ENCODE measurements around the gene STK40.
A peak's percentile ranks its signal among the peaks of the same experiment; 100 is the strongest.

The STK40 gene

GRCh38 chr1:36411674-36412648, 26.2 kb upstream of the STK40 start:
- Histone ChIP-seq H3K27ac (ENCODE audit: low read depth, low read length) (no peak overlapping the region), H3K27me3 (ENCODE audit: control insufficient read depth, insufficient read depth, low read length) (no peaks in the 10 kb centered on the region), H3K4me1 (ENCODE audit: control insufficient read depth, insufficient read depth, low read length) (no peaks in the 10 kb centered on the region), H3K9ac (ENCODE audit: low read length) (no peak overlapping the region), H3K4me3 (ENCODE audit: low read length) (no peak overlapping the region), H3K36me3 (ENCODE audit: control insufficient read depth, insufficient read depth, low read length) (no peaks in the 10 kb centered on the region)

GRCh38 chr1:36408479-36408878, 22.8 kb upstream of the STK40 start:
- H3K27ac ChIP-seq (ENCODE audit: low read depth, low read length) = no peak overlapping the region
- H3K36me3 ChIP-seq (ENCODE audit: control insufficient read depth, insufficient read depth, low read length) = no peaks in the 10 kb centered on the region
- H3K27me3 ChIP-seq (ENCODE audit: control insufficient read depth, insufficient read depth, low read length) = no peaks in the 10 kb centered on the region
- H3K4me1 ChIP-seq (ENCODE audit: control insufficient read depth, insufficient read depth, low read length) = no peaks in the 10 kb centered on the region
- no peak overlapping the region for H3K9ac ChIP-seq (ENCODE audit: low read length)
- H3K4me3 ChIP-seq (ENCODE audit: low read length) = no peak overlapping the region

- H3K27ac ChIP-seq (ENCODE audit: low read depth, low read length) = no peak overlapping the region
- no peak overlapping the region for H3K4me3 ChIP-seq (ENCODE audit: low read length)
- H3K4me1 ChIP-seq (ENCODE audit: control insufficient read depth, insufficient read depth, low read length) = no peaks in the 10 kb centered on the region
- no peaks in the 10 kb centered on the region for H3K36me3 ChIP-seq (ENCODE audit: control insufficient read depth, insufficient read depth, low read length)
- no peak overlapping the region for H3K9ac ChIP-seq (ENCODE audit: low read length)
- no peaks in the 10 kb centered on the region for H3K27me3 ChIP-seq (ENCODE audit: control insufficient read depth, insufficient read depth, low read length)
Observed at GRCh38 chr1:36406440-36406839, 20.7 kb upstream of the STK40 start.

- no peaks in the 10 kb centered on the region for H3K36me3 ChIP-seq (ENCODE audit: control insufficient read depth, insufficient read depth, low read length)
Observed at GRCh38 chr1:36402504-36402890, 16.8 kb upstream of the STK40 start.

GRCh38 chr1:36401602-36402503, 16.1 kb upstream of the STK40 start:
- H3K4me1 ChIP-seq (ENCODE audit: control insufficient read depth, insufficient read depth, low read length) = no peaks in the 10 kb centered on the region
- no peaks in the 10 kb centered on the region for H3K36me3 ChIP-seq (ENCODE audit: control insufficient read depth, insufficient read depth, low read length)
- H3K9ac ChIP-seq (ENCODE audit: low read length) = no peak overlapping the region
- H3K27ac ChIP-seq (ENCODE audit: low read depth, low read length) = no peak overlapping the region
- peak overlapping the region; percentile 33 for H3K4me3 ChIP-seq (ENCODE audit: low read length)
- H3K27me3 ChIP-seq (ENCODE audit: control insufficient read depth, insufficient read depth, low read length) = no peaks in the 10 kb centered on the region

More at GRCh38 chr1:36402504-36402890, 16.8 kb upstream of the STK40 start:
- H3K9ac ChIP-seq (ENCODE audit: low read length) = no peak overlapping the region
- no peaks in the 10 kb centered on the region for H3K27me3 ChIP-seq (ENCODE audit: control insufficient read depth, insufficient read depth, low read length)
- no peak overlapping the region for H3K4me3 ChIP-seq (ENCODE audit: low read length)
- H3K4me1 ChIP-seq (ENCODE audit: control insufficient read depth, insufficient read depth, low read length) = no peaks in the 10 kb centered on the region
- H3K27ac ChIP-seq (ENCODE audit: low read depth, low read length) = no peak overlapping the region

- Histone ChIP-seq H3K4me1 (ENCODE audit: control insufficient read depth, insufficient read depth, low read length) (no peaks in the 10 kb centered on the region), H3K36me3 (ENCODE audit: control insufficient read depth, insufficient read depth, low read length) (no peaks in the 10 kb centered on the region), H3K9ac (ENCODE audit: low read length) (no peak overlapping the region), H3K27me3 (ENCODE audit: control insufficient read depth, insufficient read depth, low read length) (no peaks in the 10 kb centered on the region), H3K27ac (ENCODE audit: low read depth, low read length) (no peak overlapping the region), H3K4me3 (ENCODE audit: low read length) (peak overlapping the region; percentile 33)
Observed at GRCh38 chr1:36400825-36401601, 15.3 kb upstream of the STK40 start.

GRCh38 chr1:36400514-36400824, 14.7 kb upstream of the STK40 start:
- no peak overlapping the region for H3K27ac ChIP-seq (ENCODE audit: low read depth, low read length)
- no peak overlapping the region for H3K9ac ChIP-seq (ENCODE audit: low read length)
- no peaks in the 10 kb centered on the region for H3K27me3 ChIP-seq (ENCODE audit: control insufficient read depth, insufficient read depth, low read length)
- no peaks in the 10 kb centered on the region for H3K4me1 ChIP-seq (ENCODE audit: control insufficient read depth, insufficient read depth, low read length)
- H3K36me3 ChIP-seq (ENCODE audit: control insufficient read depth, insufficient read depth, low read length) = no peaks in the 10 kb centered on the region
- H3K4me3 ChIP-seq (ENCODE audit: low read length) = no peak overlapping the region

- Histone ChIP-seq H3K27ac (ENCODE audit: low read depth, low read length) (no peak overlapping the region), H3K4me3 (ENCODE audit: low read length) (no peak overlapping the region)
Observed at GRCh38 chr1:36398370-36398977, 12.8 kb upstream of the STK40 start.

GRCh38 chr1:36397378-36398230, 11.9 kb upstream of the STK40 start, which contains the start of gene LSM10:
Gene LSM10 (minus strand): TSS chr1:36397908. CDS start chr1:36394129, 3,779 bp downstream.
- H3K9ac ChIP-seq (ENCODE audit: low read length) = peak within 1 kb of the TSS; percentile 79

More at GRCh38 chr1:36398370-36398977, 12.8 kb upstream of the STK40 start:
- H3K27me3 ChIP-seq (ENCODE audit: control insufficient read depth, insufficient read depth, low read length) = no peaks in the 10 kb centered on the region
- H3K4me1 ChIP-seq (ENCODE audit: control insufficient read depth, insufficient read depth, low read length) = no peaks in the 10 kb centered on the region
- peaks cover 7% of the 10 kb centered on the region for H3K36me3 ChIP-seq (ENCODE audit: control insufficient read depth, insufficient read depth, low read length)
- H3K9ac ChIP-seq (ENCODE audit: low read length) = no peak overlapping the region

GRCh38 chr1:36397083-36397377, 11.3 kb upstream of the STK40 start:
- peaks cover 12% of the 10 kb centered on the region for H3K36me3 ChIP-seq (ENCODE audit: control insufficient read depth, insufficient read depth, low read length)
- H3K4me1 ChIP-seq (ENCODE audit: control insufficient read depth, insufficient read depth, low read length) = no peaks in the 10 kb centered on the region
- H3K9ac ChIP-seq (ENCODE audit: low read length) = peak overlapping the region; percentile 79
- H3K27ac ChIP-seq (ENCODE audit: low read depth, low read length) = peak overlapping the region; percentile 87
- peak overlapping the region; percentile 65 for H3K4me3 ChIP-seq (ENCODE audit: low read length)
- no peaks in the 10 kb centered on the region for H3K27me3 ChIP-seq (ENCODE audit: control insufficient read depth, insufficient read depth, low read length)

More at GRCh38 chr1:36397378-36398230, 11.9 kb upstream of the STK40 start, which contains the start of gene LSM10:
- Histone ChIP-seq H3K36me3 (ENCODE audit: control insufficient read depth, insufficient read depth, low read length) (peaks cover 12% of the 10 kb centered on the region), H3K4me1 (ENCODE audit: control insufficient read depth, insufficient read depth, low read length) (no peaks in the 10 kb centered on the region), H3K4me3 (ENCODE audit: low read length) (peak within 1 kb of the TSS; percentile 65), H3K27me3 (ENCODE audit: control insufficient read depth, insufficient read depth, low read length) (no peaks in the 10 kb centered on the region), H3K27ac (ENCODE audit: low read depth, low read length) (peak within 1 kb of the TSS; percentile 87)

- Histone ChIP-seq H3K9ac (ENCODE audit: low read length) (no peak overlapping the region), H3K27me3 (ENCODE audit: control insufficient read depth, insufficient read depth, low read length) (no peaks in the 10 kb centered on the region), H3K36me3 (ENCODE audit: control insufficient read depth, insufficient read depth, low read length) (peaks cover 16% of the 10 kb centered on the region), H3K4me1 (ENCODE audit: control insufficient read depth, insufficient read depth, low read length) (no peaks in the 10 kb centered on the region), H3K27ac (ENCODE audit: low read depth, low read length) (peak overlapping the region; percentile 37), H3K4me3 (ENCODE audit: low read length) (peak overlapping the region; percentile 15)
Observed at GRCh38 chr1:36396359-36396758, 10.6 kb upstream of the STK40 start.

Measured in rectal smooth muscle tissue (tissue), 1 donor.